ENCODE measurements around the gene GPD2.
A peak's percentile ranks its signal among the peaks of the same experiment; 100 is the strongest.

Gene GPD2

DNA sequence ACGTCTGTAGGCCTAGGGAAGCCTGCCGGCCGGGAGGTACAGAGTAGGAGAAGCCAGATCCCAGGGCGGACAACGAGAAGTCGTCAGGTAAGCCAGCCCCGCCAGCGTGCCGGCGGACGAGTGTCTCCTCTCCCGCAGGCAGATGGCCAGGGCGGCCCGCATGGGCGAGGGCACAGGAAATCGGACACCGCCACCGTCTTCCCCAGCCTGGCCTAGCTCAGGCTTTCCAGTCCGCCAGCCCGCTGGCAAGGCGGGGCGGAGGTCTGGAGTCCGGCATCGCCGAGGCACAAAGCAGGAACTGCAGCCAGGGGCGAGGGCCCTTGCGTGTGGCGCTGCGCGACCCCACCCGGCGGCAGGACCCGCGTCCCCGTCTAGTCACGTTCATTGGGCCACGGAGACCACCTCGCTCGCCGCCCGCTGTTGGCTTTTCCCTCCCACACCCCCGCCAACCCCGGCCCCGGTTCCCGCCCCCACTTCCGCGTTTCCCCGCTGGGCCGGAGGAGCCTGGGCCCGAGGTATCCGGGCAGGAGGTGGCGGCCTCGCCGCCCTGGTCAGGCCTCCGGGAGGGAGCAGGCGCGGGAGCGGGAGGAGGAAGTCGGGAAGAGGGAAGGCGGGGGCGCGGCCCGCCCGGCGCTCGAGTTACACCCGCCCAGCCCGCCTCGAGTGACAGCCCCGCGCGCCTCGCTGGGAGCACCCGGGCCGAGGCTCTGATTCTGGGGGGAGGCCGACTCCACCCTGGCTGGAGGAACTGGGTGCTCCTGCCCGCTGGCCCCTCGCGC, at the start of gene GPD2:
GPD2 (plus strand) TSS at position 662 of the 779 bp plus-strand sequence. CDS start 39,727 bp downstream, outside the sequence.
- DNase-seq, result no peak

DNA sequence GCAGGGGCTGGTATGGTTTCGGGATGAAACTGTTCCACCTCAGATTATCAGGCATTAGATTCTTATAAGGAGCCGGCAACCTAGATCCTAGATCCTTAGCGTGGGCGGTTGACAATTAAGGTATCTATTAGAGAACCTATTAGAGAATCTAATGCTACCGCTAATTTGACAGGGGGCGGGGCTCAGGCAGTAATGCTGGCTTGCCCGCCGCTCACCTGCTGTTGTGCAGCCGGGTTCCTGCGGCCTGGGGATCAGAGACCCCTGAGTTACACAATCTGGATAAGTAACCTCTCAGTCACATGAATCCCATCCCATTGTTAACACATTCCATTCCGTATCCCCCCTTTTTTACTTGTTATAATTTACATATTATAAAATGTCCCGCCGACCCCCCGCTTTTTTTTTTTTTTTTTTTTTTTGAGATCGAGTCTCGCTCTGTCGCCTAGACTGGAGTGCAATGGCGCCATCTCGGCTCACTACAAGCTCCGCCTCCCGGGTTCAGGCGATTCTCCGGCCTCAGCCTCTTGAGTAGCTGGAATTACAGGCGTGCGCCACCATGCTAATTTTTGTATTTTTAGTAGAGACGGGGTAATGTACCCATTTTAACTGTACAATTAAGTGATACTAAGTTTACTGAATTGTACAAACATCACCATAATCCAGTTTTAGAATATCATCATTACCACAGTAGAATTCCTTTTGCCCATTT, 42.0 kb upstream of the GPD2 start:
- DNase-seq, result no peak

DNA sequence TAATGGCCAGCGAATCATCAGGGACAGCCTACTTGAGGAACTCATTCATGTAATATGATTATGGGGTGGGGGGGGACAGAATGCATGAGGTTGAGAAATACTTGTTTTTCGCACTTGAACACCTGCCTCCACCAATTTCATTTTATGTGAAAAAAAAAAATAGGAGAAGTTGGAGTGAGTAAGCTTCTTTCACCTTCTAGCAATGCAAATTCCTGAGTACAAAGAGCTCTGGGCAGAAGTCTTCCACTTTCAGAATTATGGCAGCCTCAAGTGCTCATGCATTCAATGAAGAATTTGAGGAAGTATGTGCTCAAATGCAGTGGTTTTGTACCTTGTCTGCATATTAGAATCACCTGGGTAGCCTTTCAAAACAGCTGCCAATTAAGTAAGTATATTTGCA, 40.1 kb upstream of the GPD2 start:
- no peak for DNase-seq

DNA sequence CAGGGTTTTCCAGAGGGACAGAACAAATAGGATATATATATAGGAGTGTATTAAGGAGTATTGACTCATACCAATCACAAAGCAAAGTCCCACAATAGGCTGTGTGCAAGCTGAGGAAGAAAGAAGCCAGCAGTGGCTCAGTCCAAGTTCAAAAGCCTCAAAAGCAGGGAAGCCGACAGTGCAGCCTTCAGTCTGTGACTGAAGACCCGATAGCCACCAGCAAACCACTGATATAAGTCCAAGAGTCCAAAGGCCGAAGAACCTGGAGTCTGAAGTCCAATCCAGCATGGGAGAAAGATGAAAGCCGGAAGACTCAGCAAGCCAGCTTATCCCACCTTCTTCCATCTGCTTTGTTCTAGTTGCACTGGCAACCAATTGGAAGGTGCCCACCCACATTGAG, 39.0 kb upstream of the GPD2 start:
- no peak for DNase-seq

DNA sequence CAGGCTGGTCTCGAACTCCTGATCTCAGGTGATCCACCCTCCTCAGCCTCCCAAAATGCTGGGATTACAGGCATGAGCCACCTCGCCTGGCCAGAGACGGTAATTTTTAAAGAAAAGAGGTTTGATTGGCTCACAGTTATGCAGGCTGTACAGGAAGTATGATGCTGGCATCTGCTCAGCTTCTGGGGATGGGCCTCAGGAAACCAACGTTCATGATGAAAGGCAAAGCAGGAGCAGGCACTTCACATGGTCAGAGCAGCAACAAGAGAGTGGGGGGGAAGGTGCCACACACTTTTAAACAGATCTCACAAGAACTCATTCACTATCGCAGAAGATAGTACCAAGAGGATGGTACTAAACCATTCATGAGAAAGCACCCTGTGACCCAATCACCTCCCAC, 38.0 kb upstream of the GPD2 start:
- DNase-seq, result no peak

DNA sequence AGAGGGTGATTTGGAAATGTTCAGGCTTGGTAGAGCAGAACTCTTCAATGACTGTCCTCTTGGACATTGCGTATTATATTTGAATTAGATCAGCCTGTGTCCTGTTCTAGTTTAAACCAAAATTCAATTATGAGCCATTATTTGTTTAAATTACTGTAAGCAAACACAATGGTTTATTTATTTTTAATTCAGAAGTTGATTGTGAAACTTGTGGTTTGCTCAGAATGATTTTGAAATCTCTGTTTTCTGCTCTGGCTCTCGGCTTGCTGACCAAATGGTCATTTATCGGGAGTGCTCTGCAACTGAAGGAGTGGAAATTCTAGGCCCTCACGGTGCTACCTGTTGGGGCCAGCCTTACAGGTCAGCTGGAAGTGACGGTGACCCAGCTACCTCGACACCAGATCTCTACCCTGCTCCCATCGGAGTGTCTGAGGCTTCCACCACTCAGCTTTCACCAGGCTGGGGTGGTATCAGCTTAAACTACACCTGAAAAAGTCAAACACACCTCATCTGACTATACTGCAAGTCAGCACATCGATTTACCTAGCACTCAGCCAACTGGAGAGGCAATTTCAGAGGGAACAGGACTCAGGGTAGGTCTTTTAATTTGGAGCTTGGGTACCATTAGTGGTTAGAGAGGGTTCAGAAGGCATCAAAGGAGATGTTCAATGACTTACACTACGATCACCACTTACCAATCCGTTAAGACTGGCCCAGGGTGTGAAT, 36.8 kb upstream of the GPD2 start:
- DNase-seq, result no peak

DNA sequence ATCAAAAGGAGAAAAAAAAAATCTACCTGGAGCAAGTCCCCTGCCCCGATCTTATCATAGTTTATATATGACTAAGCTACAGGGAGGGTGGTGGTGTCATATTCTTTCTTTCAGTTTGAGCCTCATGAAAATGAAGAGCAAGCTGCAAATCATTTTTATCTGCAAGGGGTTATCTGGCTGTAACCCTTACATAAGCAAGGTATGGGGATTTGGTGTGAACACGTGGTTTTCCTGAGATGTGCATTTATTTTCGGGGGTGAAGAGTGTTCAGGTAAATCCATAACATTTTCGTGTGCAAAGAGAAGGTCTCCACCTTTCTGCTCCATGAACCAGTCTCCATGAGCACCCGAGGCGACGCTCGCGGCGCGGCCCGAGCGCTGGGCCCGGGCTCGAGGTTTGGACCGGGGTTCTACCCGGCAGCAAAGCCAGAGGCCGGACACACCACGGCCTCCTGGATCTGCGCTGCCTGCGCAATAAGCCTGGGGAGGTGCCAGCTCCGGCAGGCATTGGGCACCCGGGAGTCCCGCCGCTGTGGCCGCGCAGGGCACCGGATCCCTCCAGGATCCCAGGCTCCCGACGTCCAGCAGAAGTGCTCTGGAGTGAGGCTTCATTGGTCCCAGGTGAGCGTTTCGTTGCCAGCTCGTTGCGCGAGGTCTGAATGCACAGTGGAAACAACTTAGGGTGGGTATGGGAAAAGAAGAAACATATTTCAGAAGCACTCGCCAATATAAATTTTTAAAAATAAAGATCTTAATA, 36.1 kb upstream of the GPD2 start:
- no peak for DNase-seq

DNA sequence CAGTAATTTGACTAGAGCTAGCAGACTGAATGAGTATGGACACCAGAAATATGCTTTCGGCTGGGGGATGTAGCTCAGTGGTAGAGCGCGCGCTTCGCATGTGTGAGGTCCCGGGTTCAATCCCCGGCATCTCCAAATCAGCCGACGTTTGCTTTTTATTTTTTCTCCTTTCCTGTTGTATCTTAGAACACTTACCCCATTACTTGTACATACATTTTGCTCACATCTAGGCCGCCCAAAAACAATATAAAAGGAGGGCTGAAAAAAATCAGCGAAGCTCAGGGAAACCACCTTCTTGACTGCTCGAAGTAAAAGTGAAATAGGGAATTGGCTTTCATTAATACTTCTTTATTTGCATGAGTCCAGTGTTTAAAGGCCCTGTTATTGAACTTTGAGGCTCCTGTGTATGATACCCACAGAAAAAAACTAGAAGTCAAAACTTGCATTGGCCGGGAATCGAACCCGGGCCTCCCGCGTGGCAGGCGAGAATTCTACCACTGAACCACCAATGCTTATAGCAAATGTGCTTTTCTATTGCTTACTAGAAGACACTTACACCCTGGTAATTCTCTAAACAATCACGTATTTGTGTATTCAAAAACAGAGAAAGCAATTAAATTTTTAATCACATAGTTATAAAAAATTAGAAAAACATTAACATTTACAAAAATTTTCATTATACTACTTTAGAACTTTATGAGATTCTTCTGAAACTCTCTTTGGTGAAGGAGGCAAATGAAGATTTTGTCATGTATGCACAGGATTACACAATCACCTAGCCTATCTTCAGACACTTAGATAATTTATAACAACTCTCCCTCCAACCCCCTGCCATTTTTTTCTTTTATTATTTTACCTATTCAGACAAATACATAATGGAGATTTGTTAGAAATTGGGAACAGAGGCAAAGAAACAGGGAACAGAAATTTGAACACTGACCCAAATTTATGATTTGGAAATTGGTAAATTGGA, 35.2 kb upstream of the GPD2 start:
- DNase-seq, result peak; percentile 47

DNA sequence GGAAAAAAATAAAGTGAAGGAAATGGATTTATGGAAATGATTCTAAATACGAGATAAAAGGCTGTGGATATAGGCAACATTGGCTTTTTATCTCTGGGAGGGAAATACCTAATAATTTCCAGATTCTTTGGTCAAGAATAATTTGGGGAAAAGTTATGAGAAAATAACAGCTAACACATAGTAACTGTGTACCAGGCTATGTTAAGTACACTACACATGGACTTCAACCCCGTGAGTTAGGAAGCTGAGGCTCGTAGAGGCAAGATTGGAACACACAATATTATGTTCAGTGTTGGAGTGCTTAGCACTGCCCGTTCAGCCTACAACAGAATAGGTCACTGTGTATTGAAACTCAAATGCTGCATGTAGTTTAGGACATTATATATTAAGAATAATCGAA, 34.3 kb upstream of the GPD2 start:
- no peak for DNase-seq

DNA sequence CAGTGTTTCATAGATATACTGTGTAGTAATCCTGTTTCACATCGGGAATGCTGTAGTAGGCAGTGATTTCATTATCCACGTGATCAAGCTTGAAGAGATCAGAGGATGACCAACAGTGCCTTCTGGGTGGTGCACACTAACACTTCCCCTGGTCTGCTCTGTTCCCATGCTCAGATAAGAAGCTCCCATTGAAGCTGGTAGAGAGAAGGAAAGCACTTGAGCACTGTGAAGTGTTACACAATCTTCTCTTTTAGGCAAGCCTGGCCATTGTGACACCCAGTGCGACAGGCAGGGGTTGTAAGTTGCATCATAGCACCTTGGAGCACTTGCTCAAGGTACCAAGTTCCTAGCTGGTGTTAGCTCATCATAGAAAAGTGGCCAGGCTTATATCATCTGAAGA, 30.6 kb upstream of the GPD2 start:
- no peak for DNase-seq

DNA sequence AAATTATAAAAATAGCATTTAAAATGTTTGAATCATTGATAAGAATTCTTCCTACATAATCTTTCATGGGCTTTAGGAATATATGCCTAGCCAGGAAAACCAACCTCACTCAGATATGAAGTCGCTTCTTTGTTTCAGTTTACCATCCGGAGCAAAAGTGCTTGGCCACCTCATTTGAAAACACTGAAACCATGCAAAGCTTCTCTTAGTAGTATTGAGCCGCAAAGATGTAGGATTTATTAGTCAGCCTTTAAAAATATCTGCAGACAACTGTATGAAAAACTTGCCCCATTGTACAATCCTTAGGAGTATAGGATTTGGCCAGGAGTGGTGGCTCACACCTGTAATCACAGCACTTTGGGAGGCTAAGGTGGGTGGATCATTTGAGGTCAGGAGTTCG, 24.3 kb upstream of the GPD2 start:
- DNase-seq, result no peak

DNA sequence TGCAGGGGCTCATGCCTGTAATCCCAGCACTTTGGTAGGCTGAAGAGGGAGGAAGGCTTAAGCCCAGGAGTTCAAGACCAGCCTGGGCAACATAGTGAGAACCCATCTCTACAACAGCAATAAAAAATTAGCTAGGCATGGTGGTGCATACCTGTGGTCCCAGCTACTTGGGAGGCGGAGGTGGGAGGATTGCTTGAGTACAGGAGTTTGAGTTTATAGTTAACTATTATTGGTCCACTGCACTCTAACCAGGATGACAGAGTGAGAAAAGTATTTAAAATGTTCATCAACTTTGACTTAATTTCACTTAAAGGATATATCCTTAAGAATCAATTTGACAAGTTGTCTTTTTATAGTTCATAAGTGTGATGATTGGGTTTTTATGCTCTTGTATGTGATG, 14.3 kb upstream of the GPD2 start:
- no peak for DNase-seq

DNA sequence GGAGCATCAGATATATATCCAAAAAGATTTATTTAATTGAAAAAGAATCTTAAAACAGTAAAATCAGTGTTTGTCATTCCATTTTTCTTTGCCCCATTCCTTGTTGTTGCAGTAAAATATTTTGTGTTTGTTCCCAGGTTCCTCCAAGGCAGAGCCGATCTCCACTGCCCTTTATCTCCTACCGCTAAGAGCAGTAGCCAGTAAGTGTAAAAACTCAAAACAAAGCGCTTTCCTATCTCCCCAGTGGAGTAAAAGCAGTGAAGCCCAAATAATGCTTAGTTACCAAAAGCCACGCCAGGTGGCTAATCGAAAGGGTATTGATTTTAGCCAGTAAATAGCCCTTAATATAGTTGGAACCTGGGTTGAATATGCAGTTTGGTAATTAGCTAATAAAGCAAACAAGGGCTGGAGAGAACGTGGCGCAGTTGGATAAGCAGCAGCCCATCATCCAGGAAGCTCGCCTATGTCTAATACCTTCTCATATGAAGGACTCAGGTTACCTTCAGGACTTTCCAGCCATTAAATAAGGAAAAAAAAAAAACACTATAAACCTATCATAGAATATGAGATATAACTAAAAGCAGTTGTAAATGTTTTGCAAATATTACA, 12.4 kb upstream of the GPD2 start:
- DNase-seq, result no peak

DNA sequence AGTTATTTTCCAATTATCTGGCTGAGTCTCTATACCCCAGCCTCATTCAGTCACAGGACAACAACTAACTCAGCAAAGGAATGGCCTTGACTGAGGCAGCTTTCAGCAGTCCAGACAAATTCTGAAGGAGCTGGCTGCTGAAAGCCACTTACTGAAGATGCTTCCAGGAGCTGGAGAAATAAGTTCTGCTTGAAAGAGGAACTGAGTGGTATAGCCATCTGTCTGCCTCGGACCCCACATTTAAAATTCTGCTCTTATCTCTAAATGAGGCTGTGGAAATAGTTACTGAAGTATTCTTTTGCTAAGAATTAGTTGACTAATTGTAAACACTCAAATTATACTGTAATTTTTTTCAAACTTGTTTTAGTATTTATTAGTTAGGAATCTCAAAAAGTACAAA, 9.1 kb upstream of the GPD2 start:
- DNase-seq, result no peak

DNA sequence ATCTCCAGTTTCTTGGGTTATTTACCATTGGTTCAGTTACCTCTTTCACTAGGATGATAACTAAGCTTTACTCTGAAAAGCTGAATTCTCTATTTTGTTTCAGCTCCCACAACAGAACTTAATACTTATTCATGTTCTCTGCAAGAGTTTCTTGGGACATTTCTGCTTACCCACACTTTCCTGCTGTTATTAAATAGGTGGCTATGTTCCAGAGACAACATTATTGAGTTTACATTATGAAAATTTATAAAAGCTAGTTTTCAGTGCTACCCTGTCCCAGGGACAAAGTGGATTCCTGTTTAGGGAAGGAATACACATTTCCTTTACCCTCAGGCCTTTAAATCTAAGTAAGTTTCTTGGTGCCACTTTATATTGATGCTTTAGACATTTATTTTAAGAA, 7.0 kb upstream of the GPD2 start:
- no peak for DNase-seq

DNA sequence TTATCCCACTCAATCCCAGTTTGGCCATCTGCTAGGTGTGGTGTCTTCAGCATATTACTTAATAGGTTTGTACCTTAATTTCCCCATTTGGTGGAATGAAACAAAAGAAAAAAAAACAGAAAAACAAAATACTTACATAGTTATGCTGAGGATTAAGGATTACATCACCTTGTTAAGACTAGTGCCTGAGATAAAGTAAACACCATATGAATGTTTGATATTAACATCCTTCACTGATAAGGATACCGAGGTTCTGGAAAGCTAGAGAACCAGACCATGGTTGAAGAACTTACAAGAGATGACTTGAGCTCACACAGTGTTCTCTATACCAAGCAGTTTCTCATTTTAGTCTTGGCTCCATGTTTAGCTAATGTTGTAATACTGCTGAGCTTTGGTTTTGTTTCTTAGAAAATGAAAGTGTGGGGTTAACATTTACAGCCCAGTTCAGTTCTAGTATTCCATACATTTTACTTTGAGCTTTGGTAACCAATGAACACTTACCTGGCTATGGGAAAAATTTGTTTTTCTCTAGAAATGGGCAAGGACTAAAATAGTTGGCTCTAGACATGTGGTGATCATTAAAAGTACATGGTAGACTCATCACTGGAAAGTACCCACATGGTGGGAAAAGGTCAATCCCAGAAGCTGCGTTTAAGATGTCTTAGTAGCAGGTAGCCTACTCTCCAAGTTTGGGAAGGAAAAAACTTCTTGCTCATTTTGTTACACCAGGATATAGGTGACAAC, 5.8 kb upstream of the GPD2 start:
- no peak for DNase-seq

DNA sequence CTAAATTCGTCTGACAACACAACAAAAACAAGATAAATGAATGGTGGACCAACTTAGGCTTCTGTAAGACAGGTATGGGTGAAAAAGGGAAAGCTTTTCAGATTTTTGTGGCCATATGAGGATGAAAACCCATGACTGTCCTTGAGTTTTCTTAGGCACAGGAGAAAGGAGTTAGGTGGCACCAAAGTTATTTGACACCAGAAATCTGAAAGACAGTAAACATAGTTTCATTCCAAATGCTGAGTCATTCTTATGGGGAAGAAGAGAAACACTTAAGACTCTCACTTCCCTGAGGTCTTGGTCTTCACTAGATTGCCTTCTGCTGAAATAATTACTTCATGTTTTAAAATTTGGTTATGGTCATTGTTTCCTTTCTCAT, 5.2 kb upstream of the GPD2 start:
- DNase-seq, result no peak

DNA sequence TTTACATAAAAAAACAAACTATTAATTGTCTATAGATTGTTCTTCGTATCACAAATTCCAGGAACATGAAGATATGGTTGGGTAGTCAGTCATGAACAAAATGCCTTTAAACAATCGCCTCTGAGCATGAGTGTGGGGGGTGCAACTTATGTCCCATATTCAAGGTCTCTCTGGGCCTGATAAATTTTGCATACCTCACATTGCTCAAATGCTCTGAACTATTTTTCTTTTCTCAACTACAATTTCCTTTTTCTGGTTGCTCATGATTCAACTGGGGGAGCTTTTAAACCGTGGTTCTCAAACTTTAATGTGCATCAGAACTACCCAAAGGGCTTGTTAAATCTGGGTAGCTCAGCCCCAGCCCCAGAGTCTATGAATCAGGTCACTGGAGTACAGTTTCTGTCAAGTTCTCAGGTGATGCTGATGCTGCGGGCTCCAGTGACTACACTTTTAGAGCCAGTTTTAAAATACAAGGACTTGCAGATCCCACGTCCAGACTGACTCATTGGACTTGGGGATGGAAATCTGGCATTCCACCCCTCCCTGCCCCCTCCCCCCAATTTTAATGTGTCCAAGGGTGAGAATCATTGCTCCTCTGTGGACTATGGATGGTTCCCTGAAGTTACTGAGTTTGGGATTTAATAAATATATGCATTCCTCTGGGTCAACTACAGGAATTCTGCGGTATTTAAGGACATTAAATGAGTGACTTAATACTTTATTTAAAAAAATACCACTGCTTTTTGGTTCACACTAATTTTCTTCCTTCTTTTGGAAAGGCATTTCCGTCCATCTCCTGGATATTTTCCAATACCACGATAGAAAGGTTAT, 1.5 kb upstream of the GPD2 start:
- DNase-seq, result no peak

DNA sequence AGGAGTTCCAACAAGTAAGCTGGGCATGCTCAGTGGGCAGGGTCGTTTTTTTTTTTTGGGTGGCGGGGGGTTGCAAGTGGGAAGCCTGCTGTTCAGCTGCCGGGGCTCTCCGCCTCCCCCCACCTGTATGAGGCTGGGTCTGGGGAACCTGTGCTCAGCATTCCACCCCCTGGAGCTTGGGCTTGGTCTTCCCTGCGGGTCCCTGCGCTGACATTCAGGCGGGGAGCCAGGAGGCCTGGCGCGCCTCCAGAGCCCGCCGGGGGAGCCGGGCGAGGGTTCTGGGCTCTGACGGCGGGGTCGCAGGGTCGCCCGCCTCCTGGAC, 822 bp upstream of the GPD2 start:
- DNase-seq, result no peak

DNA sequence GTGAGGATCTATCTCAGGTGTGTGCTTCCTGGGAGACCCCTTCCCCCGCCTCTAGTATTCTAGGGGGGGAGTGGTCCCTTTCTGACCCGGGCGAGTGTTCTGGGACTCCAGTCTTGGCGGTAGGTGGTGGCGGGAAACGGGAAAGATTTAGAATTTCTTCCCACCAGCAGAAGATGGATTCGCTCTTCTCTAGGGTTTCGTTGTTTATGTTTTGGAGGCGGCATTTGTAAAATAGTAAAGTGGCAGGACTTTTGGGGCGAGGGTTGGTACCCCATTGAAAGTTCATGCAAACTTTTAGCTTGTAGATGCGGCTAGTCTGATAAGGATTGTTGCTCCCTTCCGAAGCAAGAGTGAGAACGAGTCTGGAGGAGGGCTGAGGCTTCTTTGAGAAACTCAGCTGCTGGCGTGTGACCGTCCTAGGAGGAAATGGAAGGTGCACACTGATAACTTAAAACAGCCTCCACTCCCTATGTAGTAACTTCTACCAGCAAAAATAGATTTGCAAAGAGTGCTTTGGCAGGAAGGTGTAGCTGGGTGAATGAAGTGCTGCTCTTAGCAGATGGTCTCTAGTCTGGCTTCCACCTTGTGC, 412 bp downstream of the GPD2 start:
- no peak for DNase-seq
